HEK293 (cell line): Measurements from ENCODE around the gene ITGA2.
A peak's percentile ranks its signal among the peaks of the same experiment; 100 is the strongest.

Experiments
- CTCF ChIA-PET: fragments of 350-600 bp; formaldehyde crosslinking; extraction: SDS; loops from one replicate; lab custom pipeline; 2021; ENCODE audit warnings: antibody characterized with exemption; lab: Yijun Ruan, JAX
- POLR2A ChIA-PET: fragments of 300-600 bp; formaldehyde crosslinking; extraction: SDS; loops from one replicate; lab custom pipeline; 2020; ENCODE audit warnings: antibody characterized with exemption, inconsistent platforms; lab: Yijun Ruan, JAX
- H3K27ac ChIP-seq: fragments of 200-500 bp; sonication (Bioruptor generic); 2 replicates; pipeline ENCODE4 v1.5.1; 2014; ENCODE audit warnings: low read depth, low read length, control low read depth, inconsistent platforms; ENCODE audit errors: extremely low read depth
- H3K36me3 ChIP-seq, 2 experiments: fragments of 200-500 bp in 1 of 2; sonication (Bioruptor generic) in 1 of 2; 1 replicate in 1 of 2; 2 replicates in 1 of 2; pipeline ENCODE4 v1.5.1; 2014 to 2017; ENCODE audit warnings: inconsistent platforms in 2 of 2, low read length in 2 of 2; ENCODE audit not compliant: control insufficient read depth in 2 of 2, insufficient read depth in 1 of 2
- H3K4me1 ChIP-seq: fragments of 200-500 bp; sonication (Bioruptor generic); 2 replicates; pipeline ENCODE4 v1.5.1; 2014; ENCODE audit warnings: mild to moderate bottlenecking, low read length, inconsistent platforms; ENCODE audit not compliant: control insufficient read depth, insufficient read depth
- H3K4me3 ChIP-seq: 2 replicates; pipeline ENCODE4 v1.5.1; 2011; ENCODE audit warnings: low read depth, mild to moderate bottlenecking, control low read depth, low read length, moderate library complexity
- H3K9me3 ChIP-seq: fragments of 200-500 bp; sonication (Bioruptor generic); 2 replicates; pipeline ENCODE4 v1.5.1; 2014; ENCODE audit warnings: low read depth, low read length, inconsistent platforms; ENCODE audit not compliant: control insufficient read depth, insufficient read depth
- FEZF1 ChIP-seq: fragments of 450-650 bp; formaldehyde crosslinking; IDR thresholded peaks from 2 replicates; pipeline ENCODE4 v1.5.1; 2016; ENCODE audit warnings: missing biosample characterization, missing genetic modification characterization
- HOXA7 ChIP-seq: sonication (generic); formaldehyde crosslinking; IDR thresholded peaks from 2 replicates; pipeline ENCODE4 v1.8.1; 2022; ENCODE audit warnings: missing genetic modification reagents, borderline replicate concordance
- MZF1 ChIP-seq: fragments of 450-650 bp; formaldehyde crosslinking; IDR thresholded peaks from 2 replicates; pipeline ENCODE4 v1.5.1; 2017; ENCODE audit warnings: missing biosample characterization, missing genetic modification characterization, borderline replicate concordance
- OSR2 ChIP-seq: fragments of 450-650 bp; formaldehyde crosslinking; IDR thresholded peaks from 2 replicates; pipeline ENCODE4 v1.5.1; 2016; ENCODE audit warnings: missing biosample characterization, missing genetic modification characterization
- PRDM10 ChIP-seq: fragments of 450-650 bp; formaldehyde crosslinking; IDR thresholded peaks from 2 replicates; pipeline ENCODE4 v1.5.1; 2016; ENCODE audit warnings: missing biosample characterization, missing genetic modification characterization
- PRDM6 ChIP-seq: fragments of 450-650 bp; formaldehyde crosslinking; IDR thresholded peaks from 2 replicates; pipeline ENCODE4 v1.5.1; 2017; ENCODE audit warnings: missing biosample characterization, missing genetic modification characterization
- REPIN1 ChIP-seq: fragments of 450-650 bp; formaldehyde crosslinking; IDR thresholded peaks from 2 replicates; pipeline ENCODE4 v1.5.1; 2017; ENCODE audit warnings: missing biosample characterization, missing genetic modification characterization, low read depth
- SP7 ChIP-seq: fragments of 450-650 bp; formaldehyde crosslinking; IDR thresholded peaks from 2 replicates; pipeline ENCODE4 v1.5.1; 2016; ENCODE audit warnings: missing biosample characterization, missing genetic modification characterization
- TCF7L2 ChIP-seq: IDR thresholded peaks from 2 replicates; pipeline ENCODE4 v1.6.1; 2011; ENCODE audit warnings: low read depth, mild to moderate bottlenecking, inconsistent platforms, low read length, moderate library complexity, borderline replicate concordance
- ZBTB10 ChIP-seq: fragments of 450-650 bp; formaldehyde crosslinking; IDR thresholded peaks from 2 replicates; pipeline ENCODE4 v1.5.1; 2016; ENCODE audit warnings: missing biosample characterization, missing genetic modification characterization
- ZBTB44 ChIP-seq: fragments of 450-650 bp; IDR thresholded peaks from 2 replicates; pipeline ENCODE4 v1.5.1; 2018; ENCODE audit warnings: missing biosample characterization, mild to moderate bottlenecking, missing genetic modification characterization
- ZNF10 ChIP-seq: fragments of 450-650 bp; formaldehyde crosslinking; IDR thresholded peaks from 2 replicates; pipeline ENCODE4 v1.5.1; 2017; ENCODE audit warnings: missing biosample characterization, missing genetic modification characterization
- ZNF114 ChIP-seq: fragments of 450-650 bp; formaldehyde crosslinking; IDR thresholded peaks from 2 replicates; pipeline ENCODE4 v1.5.0; 2017; ENCODE audit warnings: missing biosample characterization, missing genetic modification characterization
- ZNF132 ChIP-seq: fragments of 450-650 bp; formaldehyde crosslinking; IDR thresholded peaks from 2 replicates; pipeline ENCODE4 v1.5.1; 2017; ENCODE audit warnings: missing biosample characterization, missing genetic modification characterization, borderline replicate concordance
- ZNF175 ChIP-seq: fragments of 450-650 bp; formaldehyde crosslinking; IDR thresholded peaks from 2 replicates; pipeline ENCODE4 v1.5.1; 2016; ENCODE audit warnings: missing biosample characterization, missing genetic modification characterization
- ZNF24 ChIP-seq: fragments of 450-650 bp; formaldehyde crosslinking; IDR thresholded peaks from 2 replicates; pipeline ENCODE4 v1.5.1; 2016; ENCODE audit warnings: missing biosample characterization, missing genetic modification characterization
- ZNF274 ChIP-seq, 2 experiments: fragments of 200-500 bp in 1 of 2; fragments of 450-650 bp in 1 of 2; sonication (Bioruptor generic) in 1 of 2; formaldehyde crosslinking in 1 of 2; IDR thresholded peaks; 2 replicates each; pipeline versions ENCODE4 v1.5.1 to v1.6.1; 2014 to 2016; ENCODE audit warnings: borderline replicate concordance in 1 of 2, inconsistent platforms in 1 of 2, low read length in 1 of 2, missing biosample characterization in 1 of 2, missing genetic modification characterization in 1 of 2
- ZNF501 ChIP-seq: fragments of 450-650 bp; formaldehyde crosslinking; IDR thresholded peaks from 2 replicates; pipeline ENCODE4 v1.5.1; 2016; ENCODE audit warnings: missing biosample characterization, missing genetic modification characterization
- ZNF530 ChIP-seq: fragments of 450-650 bp; formaldehyde crosslinking; IDR thresholded peaks from 2 replicates; pipeline ENCODE4 v1.5.1; 2016; ENCODE audit warnings: low read depth, missing biosample characterization, missing genetic modification characterization
- ZNF561 ChIP-seq: fragments of 450-650 bp; IDR thresholded peaks from 2 replicates; pipeline ENCODE4 v1.5.1; 2018; ENCODE audit warnings: missing biosample characterization, missing genetic modification characterization, borderline replicate concordance
- ZNF629 ChIP-seq: fragments of 450-650 bp; formaldehyde crosslinking; IDR thresholded peaks from 2 replicates; pipeline ENCODE4 v1.5.1; 2017; ENCODE audit warnings: missing biosample characterization, missing genetic modification characterization
- ZNF654 ChIP-seq: fragments of 450-650 bp; formaldehyde crosslinking; IDR thresholded peaks from 2 replicates; pipeline ENCODE4 v1.5.1; 2016; ENCODE audit warnings: low read depth, missing biosample characterization, missing genetic modification characterization
- ZNF843 ChIP-seq: fragments of 450-650 bp; formaldehyde crosslinking; IDR thresholded peaks from 2 replicates; pipeline ENCODE4 v1.5.1; 2016; ENCODE audit warnings: missing biosample characterization, missing genetic modification characterization

ITGA2 gene

GRCh38 chr5:53030893-53031292 is 41.7 kb downstream of the ITGA2 start:
- Histone ChIP-seq H3K27ac (peak overlapping the region; percentile 60), H3K36me3 (no peaks in the 10 kb centered on the region), H3K9me3 (no peaks in the 10 kb centered on the region), H3K4me3 (no peak overlapping the region), H3K4me1 (peaks cover 25% of the 10 kb centered on the region)
- TF ChIP-seq ZNF843, result peak; percentile 26; the same call in 1 of the 2 replicates
- TF ChIP-seq HOXA7 (CRISPR knock-in tag), result no peak
- 0 out of 2 replicates have a peak, but pooled peaks have one; percentile 55 for TF ChIP-seq FEZF1 (tag by site-specific recombination)
- 0 out of 2 replicates have a peak, but pooled peaks have one; percentile 24 for TF ChIP-seq PRDM6
- no peak for TF ChIP-seq ZBTB10 (tag by site-specific recombination)
- no peak for TF ChIP-seq ZNF561 (tag by site-specific recombination)
- TF ChIP-seq ZNF530, result no peak
- TF ChIP-seq PRDM10, result peak; percentile 63; the same call in 1 of the 2 replicates
- TF ChIP-seq REPIN1, result no peak
- TF ChIP-seq TCF7L2, result no peak
- TF ChIP-seq SP7 (tag by site-specific recombination), result peak; percentile 66
- TF ChIP-seq OSR2 (tag by site-specific recombination), result peak; percentile 23; the same call in 1 of the 2 replicates
- TF ChIP-seq ZNF132 (tag by site-specific recombination), result no peak
- no peak for TF ChIP-seq ZNF10 (tag by site-specific recombination)
- no peak for TF ChIP-seq MZF1 (tag by site-specific recombination)
- CTCF ChIA-PET, result interaction anchor here (0.5 to 1.9 kb wide), 2 partner anchors 82 to 849 kb away, joined by 3 to 8 read pairs; no protein-coding TSS in a partner anchor
- POLR2A ChIA-PET, result no interaction called here

GRCh38 chr5:53031695-53032096 is 42.5 kb downstream of the ITGA2 start:
- Histone ChIP-seq H3K4me1 (peaks cover 29% of the 10 kb centered on the region), H3K9me3 (no peaks in the 10 kb centered on the region), H3K4me3 (no peak overlapping the region), H3K36me3 (no peaks in the 10 kb centered on the region), H3K27ac (peak overlapping the region; percentile 60; the same call in 1 of the 2 replicates)
- CTCF ChIA-PET, result interaction anchor here (0.7 to 1.9 kb wide), 7 partner anchors 13 to 84 kb away, joined by 3 to 8 read pairs (median 3); no protein-coding TSS in a partner anchor
- POLR2A ChIA-PET, result no interaction called here
- TF ChIP-seq ZNF501 (tag by site-specific recombination), result no peak
- no peak for TF ChIP-seq ZNF654 (tag by site-specific recombination)
- peak; percentile 24 for TF ChIP-seq FEZF1 (tag by site-specific recombination)
- TF ChIP-seq ZBTB44 (tag by site-specific recombination), result peak; percentile 40; the same call in 1 of the 2 replicates
- no peak for TF ChIP-seq ZNF175 (tag by site-specific recombination)
- TF ChIP-seq ZNF24 (tag by site-specific recombination), result no peak
- TF ChIP-seq ZNF629 (tag by site-specific recombination), result peak; percentile 42
- no peak for TF ChIP-seq ZNF274 (IDR thresholded peaks at IDR 0.05; ENCODE audit: low read length)
- no peak for TF ChIP-seq ZNF274 (tag by site-specific recombination; IDR thresholded peaks at IDR 0.05; ENCODE audit: borderline replicate concordance)
- TF ChIP-seq ZNF114 (tag by site-specific recombination), result no peak
- no peak for TF ChIP-seq ZBTB10 (tag by site-specific recombination)
